CD4-positive, alpha-beta T cell (primary cell): ENCODE results near the gene CRLF1. TPM values are rescaled to one million over a fixed set of nuclear protein-coding genes. Genes with fewer than 3 reads are reported as not detected.

Experiments
- ATAC-seq: fragments of 200-7000 bp; cut with Tn5 transposase; one replicate; pipeline ENCODE4 v1.10.0; 2022; ENCODE audit warnings: mild to moderate bottlenecking; ENCODE audit not compliant: poor library complexity
- CTCF ChIA-PET: fragments of 350-600 bp; sonication (Branson Sonifier 250); formaldehyde crosslinking; loops from one replicate; lab custom pipeline; 2021; ENCODE audit warnings: antibody characterized with exemption, inconsistent platforms; lab: Charles Lee
- POLR2A ChIA-PET: fragments of 350-600 bp; sonication (Branson Sonifier 250); formaldehyde crosslinking; loops from one replicate; lab custom pipeline; 2021; ENCODE audit warnings: antibody characterized with exemption, inconsistent platforms; lab: Charles Lee
- DNase-seq, 14 experiments: peaks; one replicate each; pipeline ENCODE4 v3.0.0-alpha.2; 2013 to 2020; ENCODE audit warnings: mixed read lengths in 2 of 14
- H3K27ac ChIP-seq, 2 donors: one replicate each; pipeline versions ENCODE4 v1.5.1 to v1.7.0; 2013; ENCODE audit warnings: low read length in 2 of 2, low read depth in 1 of 2, mild to moderate bottlenecking in 1 of 2
- H3K27me3 ChIP-seq, 2 experiments: 1 replicate in 1 of 2; 2 replicates in 1 of 2; pipeline versions ENCODE4 v1.6.1 to v1.7.0; 2013; ENCODE audit warnings: low read length in 2 of 2, control low read depth in 1 of 2, mild to moderate bottlenecking in 1 of 2, moderate library complexity in 1 of 2; ENCODE audit not compliant: insufficient read depth in 2 of 2, control insufficient read depth in 1 of 2
- H3K36me3 ChIP-seq: one replicate; pipeline ENCODE4 v1.6.1; 2013; ENCODE audit warnings: low read length, control low read depth; ENCODE audit not compliant: insufficient read depth
- H3K4me1 ChIP-seq: one replicate; pipeline ENCODE4 v1.6.1; 2013; ENCODE audit warnings: low read length, control low read depth; ENCODE audit not compliant: insufficient read depth
- H3K4me3 ChIP-seq: one replicate; pipeline ENCODE4 v1.5.1; 2013; ENCODE audit warnings: mild to moderate bottlenecking, low read length, moderate library complexity
- H3K9me3 ChIP-seq, 2 experiments: 1 replicate in 1 of 2; 2 replicates in 1 of 2; pipeline versions ENCODE4 v1.6.1 to v1.7.0; 2013; ENCODE audit warnings: low read length in 2 of 2, mild to moderate bottlenecking in 2 of 2, control low read depth in 1 of 2, moderate library complexity in 1 of 2; ENCODE audit not compliant: control insufficient read depth in 1 of 2, insufficient read depth in 1 of 2
- H3K27ac Mint-ChIP-seq: one replicate; pipeline ENCODE4 v1.8.0; 2020; ENCODE audit warnings: mixed read lengths
- H3K27me3 Mint-ChIP-seq: one replicate; pipeline ENCODE4 v1.8.0; 2021; ENCODE audit warnings: mixed read lengths
- H3K36me3 Mint-ChIP-seq: one replicate; pipeline ENCODE4 v1.8.0; 2021; ENCODE audit warnings: low read depth, mixed read lengths
- H3K4me1 Mint-ChIP-seq: one replicate; pipeline ENCODE4 v1.8.0; 2021; ENCODE audit warnings: low read depth, mixed read lengths
- H3K4me3 Mint-ChIP-seq: one replicate; pipeline ENCODE4 v1.8.0; 2020; ENCODE audit warnings: mild to moderate bottlenecking, mixed read lengths
- H3K9me3 Mint-ChIP-seq: one replicate; pipeline ENCODE4 v1.8.0; 2020; ENCODE audit warnings: mixed read lengths
- CTCF ChIP-seq: fragments of 200-600 bp; IDR thresholded peaks from one replicate; pipeline ENCODE4 v1.8.0; 2022; ENCODE audit warnings: antibody characterized with exemption, mild to moderate bottlenecking
- intact Hi-C, 2 experiments: fragments of 100-400 bp; cut with DNase I in 1 of 2; cut with micrococcal nuclease in 1 of 2; formaldehyde crosslinking; loops; one replicate each; pipeline versions ENCODE4 v1.15.1 to v1.9.0; 2023 to 2025; cut with DNase I, micrococcal nuclease
- total RNA-seq, 174 experiments: library from RNA in 2 of 174; stranded (reverse) in 2 of 174; gene quantifications; one replicate each; pipeline ENCODE4 v1.2.3 and lab custom pipeline; 2021 to 2026

CRLF1 gene
- total RNA-seq, 2 experiments from 2014 or later: not detected

GRCh38 chr19:18636183-18636968 lies 29.8 kb upstream of the CRLF1 start:
- DNase-seq (peak; percentile 98 to 100 (median 99)), ATAC-seq (peak; percentile 86)
- CTCF ChIA-PET: no interaction called here
- Histone ChIP-seq H3K4me3 (peak overlapping the region; percentile 81), H3K27me3 (no peaks in the 10 kb centered on the region), H3K36me3 (no peaks in the 10 kb centered on the region), H3K9me3 (no peaks in the 10 kb centered on the region), H3K4me1 (peaks cover 34% of the 10 kb centered on the region), H3K27ac (peak overlapping the region; percentile 39 to 72)
- H3K36me3 Mint-ChIP-seq: no peaks in the 10 kb centered on the region
- POLR2A ChIA-PET: no interaction called here
- H3K4me3 Mint-ChIP-seq: peak overlapping the region; percentile 91
- peak overlapping the region; percentile 83 for H3K27ac Mint-ChIP-seq
- intact Hi-C loops: loop anchor here (1.0 to 5.0 kb wide), 8 partner anchors 42 to 501 kb away; partner anchors contain the start of genes COPE (in 1 of the 2), DDX49 (in 1 of the 2), ELL (in 1 of the 2) and REX1BD (in 1 of the 2)
- H3K9me3 Mint-ChIP-seq: no peaks in the 10 kb centered on the region
- no peaks in the 10 kb centered on the region for H3K27me3 Mint-ChIP-seq
- no peak for TF ChIP-seq CTCF
- H3K4me1 Mint-ChIP-seq: peaks cover 35% of the 10 kb centered on the region

DNA sequence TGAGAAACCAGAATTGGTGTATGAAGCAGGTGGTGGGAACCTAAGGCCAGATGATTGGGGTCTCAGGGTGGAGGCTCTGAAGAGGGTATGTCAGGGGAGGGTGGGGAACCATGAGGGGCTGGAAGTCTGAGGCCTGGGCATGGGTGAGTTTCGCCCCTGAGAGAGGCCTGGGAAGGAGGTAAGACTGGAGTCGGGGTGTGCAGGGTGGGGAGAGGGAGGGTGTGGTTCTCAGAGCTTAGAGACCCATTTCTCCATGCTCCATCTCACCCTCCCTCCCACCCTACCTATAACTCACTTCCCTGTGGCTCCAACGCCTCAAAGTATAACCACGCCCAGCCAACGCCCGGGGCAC lies 29.2 kb upstream of the CRLF1 start:
- Mint-ChIP-seq H3K27me3 (no peaks in the 10 kb centered on the region), H3K4me1 (peaks cover 35% of the 10 kb centered on the region), H3K9me3 (no peaks in the 10 kb centered on the region), H3K36me3 (no peaks in the 10 kb centered on the region), H3K27ac (peak overlapping the region; percentile 83), H3K4me3 (peak overlapping the region; percentile 91)
- POLR2A ChIA-PET: interaction anchor here (1.7 kb wide), 1 partner anchor 47 kb away, joined by 10 read pairs; the partner anchor contains the start of gene REX1BD
- Histone ChIP-seq H3K9me3 (no peaks in the 10 kb centered on the region), H3K36me3 (no peaks in the 10 kb centered on the region), H3K4me1 (peaks cover 34% of the 10 kb centered on the region), H3K4me3 (no peak overlapping the region), H3K27me3 (no peaks in the 10 kb centered on the region), H3K27ac (no peak overlapping the region)
- no peak for TF ChIP-seq CTCF
- no peak for ATAC-seq
- intact Hi-C loops: loop anchor here (1.0 to 5.0 kb wide), 8 partner anchors 42 to 501 kb away; partner anchors contain the start of genes COPE (in 1 of the 2), DDX49 (in 1 of the 2), ELL (in 1 of the 2) and REX1BD (in 1 of the 2)
- no peak for DNase-seq
- CTCF ChIA-PET: no interaction called here

- Histone ChIP-seq H3K4me1 (peaks cover 34% of the 10 kb centered on the region), H3K27me3 (no peaks in the 10 kb centered on the region), H3K36me3 (no peaks in the 10 kb centered on the region), H3K4me3 (no peak overlapping the region), H3K9me3 (no peaks in the 10 kb centered on the region), H3K27ac (no peak overlapping the region)
- CTCF ChIA-PET: interaction anchor here (0.9 to 1.1 kb wide), 2 partner anchors 41 to 81 kb away, joined by 3 to 4 read pairs; no protein-coding TSS in a partner anchor
- H3K27ac Mint-ChIP-seq: peak overlapping the region; percentile 35
- ATAC-seq (no peak), DNase-seq (peak in 5 of 14 experiments; percentile 10 to 52 (median 22))
- H3K4me1 Mint-ChIP-seq: peaks cover 35% of the 10 kb centered on the region
- H3K36me3 Mint-ChIP-seq: no peaks in the 10 kb centered on the region
- POLR2A ChIA-PET: interaction anchor here (0.9 to 1.7 kb wide), 2 partner anchors 46 to 91 kb away, joined by 3 to 10 read pairs; partner anchors contain the start of genes FKBP8 and REX1BD
- no peak for TF ChIP-seq CTCF
- H3K27me3 Mint-ChIP-seq: peaks cover 3% of the 10 kb centered on the region
- intact Hi-C loops: loop anchor here in 1 of 2 experiments (5.0 kb wide), 3 partner anchors 68 to 503 kb away; partner anchors contain the start of genes TMEM161A and UPF1
- H3K9me3 Mint-ChIP-seq: no peaks in the 10 kb centered on the region
- peak overlapping the region; percentile 27 for H3K4me3 Mint-ChIP-seq
Observed at GRCh38 chr19:18634612-18635297, 28.2 kb upstream of the CRLF1 start.
